Mucosa of descending colon (tissue), 3 donors: ENCODE data around the gene LRRC55. TPM values are rescaled to one million over a fixed set of nuclear protein-coding genes. Genes with fewer than 3 reads are reported as not detected.

Source experiments
- ATAC-seq: fragments of 200-7000 bp; cut with Tn5 transposase; one replicate; pipeline ENCODE4 v1.9.1; 2020; ENCODE audit warnings: mild to moderate bottlenecking, moderate library complexity
- DNase-seq, 3 donors: peaks; one replicate each; pipeline ENCODE4 v3.0.0-alpha.2; 2020
- H3K36me3 ChIP-seq: fragments of 200-600 bp; one replicate; pipeline ENCODE4 v1.8.0; 2021; ENCODE audit warnings: low read depth, mild to moderate bottlenecking
- H3K4me1 ChIP-seq: fragments of 200-600 bp; one replicate; pipeline ENCODE4 v1.8.0; 2021; ENCODE audit warnings: low read depth, mild to moderate bottlenecking
- H3K4me3 ChIP-seq: fragments of 200-600 bp; one replicate; pipeline ENCODE4 v1.8.0; 2021; ENCODE audit warnings: mild to moderate bottlenecking
- H3K9me3 ChIP-seq: fragments of 200-600 bp; one replicate; pipeline ENCODE4 v1.8.0; 2021; ENCODE audit warnings: mild to moderate bottlenecking
- CTCF ChIP-seq: fragments of 200-600 bp; IDR thresholded peaks from one replicate; pipeline ENCODE4 v1.8.0; 2022; ENCODE audit warnings: antibody characterized with exemption, mild to moderate bottlenecking
- intact Hi-C, 2 donors: fragments of 100-400 bp; cut with DNase I in 1 of 2; cut with micrococcal nuclease in 1 of 2; formaldehyde crosslinking; loops; one replicate each; pipeline versions ENCODE4 v1.11.0 to v1.11.1; 2022; cut with DNase I, micrococcal nuclease
- total RNA-seq, 3 donors: library from RNA; stranded (reverse); fragmentation: NEBNext Ultra II Directional in 2 of 3; extraction: Animal tissue kit (Norgen Biotek cat#: 25700) in 2 of 3; gene quantifications; one replicate each; pipeline versions ENCODE4 v1.2.1 to v1.2.4, GENCODE V29; 2021 to 2023
- donor health status: DM: no; HTN: no; CAD: no; lungs with moderate emphysema.
- donor health status: DM: no; HTN: no; CAD: no.
- donor health status: DM: no; HTN: yes; CAD: no.

LRRC55 gene
- total RNA-seq, 3 donors from 2014 or later, result 0.19 to 1.4 TPM; not detected in 1

GRCh38 chr11:57214098-57214417 lies 32.3 kb downstream of the LRRC55 start:
- intact Hi-C loops, result no loop called here
- DNase-seq, result no peak
- Histone ChIP-seq H3K36me3 (no peaks in the 10 kb centered on the region), H3K4me3 (no peak overlapping the region), H3K4me1 (no peaks in the 10 kb centered on the region), H3K9me3 (no peaks in the 10 kb centered on the region)
- ATAC-seq, result peak; percentile 29
- no peak for TF ChIP-seq CTCF

GRCh38 chr11:57214494-57214893 lies 32.7 kb downstream of the LRRC55 start:
- Histone ChIP-seq H3K36me3 (no peaks in the 10 kb centered on the region), H3K4me3 (no peak overlapping the region), H3K4me1 (no peaks in the 10 kb centered on the region), H3K9me3 (no peaks in the 10 kb centered on the region)
- intact Hi-C loops, result no loop called here
- DNase-seq, result peak in 1 of 3 donors; percentile 19
- peak; percentile 39 for ATAC-seq
- no peak for TF ChIP-seq CTCF

GRCh38 chr11:57216463-57216862 lies 34.7 kb downstream of the LRRC55 start:
- TF ChIP-seq CTCF, result no peak
- Histone ChIP-seq H3K36me3 (no peaks in the 10 kb centered on the region), H3K4me1 (no peaks in the 10 kb centered on the region), H3K9me3 (no peaks in the 10 kb centered on the region), H3K4me3 (no peak overlapping the region)
- DNase-seq (no peak), ATAC-seq (no peak)
- intact Hi-C loops, result no loop called here

DNA sequence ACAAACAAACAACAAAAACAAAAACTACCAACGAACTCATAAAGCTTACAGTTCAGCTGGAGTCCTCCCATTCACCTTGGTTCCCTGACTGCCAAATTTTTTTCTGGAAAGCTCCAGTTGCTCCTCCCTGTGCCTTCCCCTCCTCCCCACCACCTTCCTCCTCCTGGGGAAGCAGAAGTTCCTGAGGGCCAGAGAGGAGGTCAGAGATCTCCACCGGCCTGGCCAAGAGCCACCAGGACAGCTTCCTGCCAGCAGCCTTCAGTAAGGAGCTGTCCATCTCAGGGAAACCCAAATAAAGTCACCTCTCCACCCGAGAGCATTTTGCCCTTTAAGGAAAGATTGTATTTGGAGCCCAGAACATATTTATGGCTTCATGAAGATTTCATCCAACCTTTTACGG lies 35.3 kb downstream of the LRRC55 start:
- Histone ChIP-seq H3K4me3 (no peak overlapping the region), H3K36me3 (no peaks in the 10 kb centered on the region), H3K9me3 (no peaks in the 10 kb centered on the region), H3K4me1 (no peaks in the 10 kb centered on the region)
- DNase-seq (no peak), ATAC-seq (no peak)
- intact Hi-C loops, result no loop called here
- no peak for TF ChIP-seq CTCF

DNA sequence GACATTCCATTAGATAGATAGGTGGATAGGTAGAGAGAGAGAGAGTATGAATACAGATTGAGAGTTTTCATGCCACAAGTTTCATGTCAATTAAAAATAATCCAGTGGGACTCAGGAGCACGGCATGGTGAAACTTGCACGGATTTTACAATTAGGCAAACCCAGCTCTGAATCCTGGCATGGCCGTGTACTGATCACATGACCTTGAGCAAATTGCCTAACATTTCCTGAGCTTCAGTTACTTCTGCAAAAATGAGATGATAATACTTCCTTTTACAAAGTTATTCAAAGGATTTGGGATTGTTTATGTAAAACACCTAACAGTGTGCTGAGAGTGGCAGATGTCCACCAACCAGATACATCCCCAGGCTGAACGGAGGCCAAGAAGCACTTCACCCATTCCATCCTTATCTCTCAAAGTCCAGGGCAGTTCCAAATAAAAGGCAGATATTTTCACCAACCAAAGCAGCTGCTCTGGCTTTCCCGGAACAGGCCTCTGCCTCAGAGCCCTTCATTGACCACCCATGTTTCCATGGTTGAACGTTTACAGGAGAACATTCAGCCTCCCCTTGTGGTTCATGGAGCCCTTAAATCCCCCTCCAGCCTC lies 37.4 kb downstream of the LRRC55 start:
- H3K4me3 ChIP-seq, result no peak overlapping the region
- TF ChIP-seq CTCF, result no peak
- intact Hi-C loops, result no loop called here
- no peak for ATAC-seq
- no peaks in the 10 kb centered on the region for H3K4me1 ChIP-seq
- H3K36me3 ChIP-seq, result no peaks in the 10 kb centered on the region
- peak in 1 of 3 donors; percentile 19 for DNase-seq
- H3K9me3 ChIP-seq, result no peaks in the 10 kb centered on the region

DNA sequence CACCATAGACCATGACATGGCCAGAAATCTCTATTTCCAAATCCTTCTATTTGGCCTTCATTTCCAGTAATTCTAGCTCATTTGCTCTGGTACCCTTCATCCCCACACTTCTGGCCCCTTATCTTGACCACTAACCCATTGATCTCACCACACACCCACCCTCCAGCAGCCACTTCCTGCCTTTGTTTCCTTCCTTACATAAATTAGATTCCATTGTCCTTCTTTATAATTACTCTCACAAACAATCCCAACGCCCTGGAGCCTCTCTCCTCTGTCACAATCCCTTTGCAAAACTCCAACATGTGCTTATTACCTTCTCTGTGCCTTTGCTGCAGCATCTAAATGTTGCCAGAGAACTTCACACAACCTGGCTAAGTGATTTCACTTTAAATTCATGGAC lies 40.5 kb downstream of the LRRC55 start:
- no peaks in the 10 kb centered on the region for H3K4me1 ChIP-seq
- no peaks in the 10 kb centered on the region for H3K9me3 ChIP-seq
- ATAC-seq (no peak), DNase-seq (no peak)
- H3K4me3 ChIP-seq, result no peak overlapping the region
- H3K36me3 ChIP-seq, result no peaks in the 10 kb centered on the region
- intact Hi-C loops, result no loop called here
- no peak for TF ChIP-seq CTCF
